GM21423 (cell line): ENCODE results near the gene MNX1.

Experiments used
- ATAC-seq: cut with Tn5 transposase; IDR thresholded peaks from one replicate; pipeline ENCODE4 v1.9.1; 2021; ENCODE audit warnings: mild to moderate bottlenecking, moderate library complexity; ENCODE audit not compliant: unreplicated experiment

The MNX1 gene

DNA sequence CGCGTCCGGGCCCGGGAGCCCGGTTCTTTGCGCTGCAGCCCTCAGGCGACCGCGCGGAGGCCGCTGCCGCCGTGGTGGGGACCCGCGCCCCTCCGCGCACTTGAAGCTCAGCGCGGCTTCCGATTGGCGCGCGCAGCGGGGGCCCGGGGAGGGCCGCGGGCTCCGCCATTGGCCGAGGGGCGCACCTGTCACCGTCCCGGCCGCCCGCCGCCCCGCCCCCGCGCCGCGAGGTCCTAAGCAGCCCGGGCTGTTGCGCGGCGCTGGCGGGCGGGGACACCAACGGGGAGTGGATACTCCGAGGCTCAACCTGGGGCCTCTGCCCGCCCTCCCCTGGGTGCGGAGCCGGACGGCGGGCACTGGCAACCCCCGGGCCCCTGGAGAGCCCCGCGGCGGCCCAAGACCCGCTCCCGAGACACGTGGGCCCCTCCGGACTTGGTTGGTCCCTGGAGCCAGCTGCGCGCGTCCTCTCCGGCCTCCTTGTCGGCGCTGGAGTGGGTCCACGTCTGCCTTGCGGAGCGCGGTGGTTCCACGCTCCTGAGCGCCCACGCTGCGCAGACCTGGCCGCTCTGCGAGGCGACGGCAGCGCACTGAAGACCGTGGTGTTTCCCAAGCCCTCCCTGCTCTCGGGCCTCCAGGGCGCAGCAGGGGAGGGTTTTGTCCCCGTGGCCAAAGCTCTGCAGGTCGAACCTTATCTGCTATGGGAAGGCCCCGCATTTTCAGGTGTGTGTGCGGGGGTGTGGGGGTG, at the start of gene MNX1:
Gene MNX1 (minus strand): TSS at position 76 of the 745 bp plus-strand sequence. CDS start 313 bp downstream, outside the sequence.
- peak; percentile 62 for ATAC-seq

GRCh38 chr7:157059534-157059933, 49.1 kb upstream of the MNX1 start:
- ATAC-seq, result no peak

GRCh38 chr7:157058701-157059100, 48.2 kb upstream of the MNX1 start:
- no peak for ATAC-seq

DNA sequence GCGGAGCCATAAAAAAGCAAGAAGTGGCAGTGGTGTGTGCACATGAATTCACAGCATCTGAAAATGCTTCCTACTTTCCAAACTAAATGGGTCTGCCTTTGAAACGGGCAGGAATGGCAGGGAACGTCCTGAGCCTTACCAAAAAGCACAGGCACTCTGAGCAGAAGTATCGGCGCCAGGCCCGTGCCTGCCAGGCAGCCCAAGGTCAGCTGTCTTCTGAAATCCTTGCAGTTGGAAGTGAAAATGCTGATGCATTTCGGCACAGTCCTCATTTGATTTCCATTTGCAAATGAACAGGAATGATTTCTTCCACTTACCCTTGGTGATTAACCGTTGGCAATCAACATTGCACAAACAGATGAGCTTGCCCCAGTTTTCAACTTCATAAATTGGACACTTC, 47.6 kb upstream of the MNX1 start:
- ATAC-seq, result no peak

DNA sequence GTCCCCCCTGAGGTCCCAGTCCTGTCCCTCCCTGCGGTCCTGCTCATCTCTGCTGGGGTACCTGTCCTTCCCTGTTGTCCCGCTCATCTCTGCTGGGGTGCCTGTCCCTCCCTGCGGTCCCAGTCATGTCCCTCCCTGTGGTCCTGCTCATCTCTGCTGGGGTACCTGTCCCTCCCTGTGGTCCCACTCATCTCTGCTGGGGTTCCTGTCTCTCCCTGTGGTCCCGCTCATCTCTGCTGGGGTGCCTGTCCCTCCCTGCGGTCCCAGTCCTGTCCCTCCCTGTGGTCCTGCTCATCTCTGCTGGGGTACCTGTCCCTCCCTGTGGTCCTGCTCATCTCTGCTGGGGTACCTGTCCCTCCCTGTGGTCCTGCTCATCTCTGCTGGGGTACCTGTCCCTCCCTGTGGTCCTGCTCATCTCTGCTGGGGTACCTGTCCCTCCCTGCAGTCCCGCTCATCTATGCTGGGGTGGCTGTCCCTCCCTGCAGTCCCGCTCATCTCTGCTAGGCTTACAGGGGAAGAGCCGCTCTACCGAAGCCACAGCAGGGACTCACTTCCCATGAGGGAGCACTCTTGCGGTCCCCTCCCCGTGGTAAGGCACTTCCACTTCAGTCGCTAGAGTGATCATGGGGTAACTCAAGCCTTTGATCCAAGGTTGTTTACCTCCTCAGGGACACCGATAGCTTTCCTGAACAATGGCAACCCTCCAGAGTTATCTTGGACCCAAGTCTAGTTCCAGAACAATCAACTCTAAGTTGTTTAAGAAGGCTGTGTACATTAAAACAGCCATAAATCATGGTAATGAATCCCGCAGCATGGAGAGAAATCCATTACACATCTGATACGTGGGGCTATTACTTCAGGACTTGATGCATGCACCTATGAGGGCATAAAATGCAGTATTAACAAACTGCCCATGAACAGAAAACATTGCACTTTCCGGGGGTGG, 46.8 kb upstream of the MNX1 start:
- ATAC-seq, result no peak

- no peak for ATAC-seq
Measured at GRCh38 chr7:157056246-157056645, 45.8 kb upstream of the MNX1 start.

DNA sequence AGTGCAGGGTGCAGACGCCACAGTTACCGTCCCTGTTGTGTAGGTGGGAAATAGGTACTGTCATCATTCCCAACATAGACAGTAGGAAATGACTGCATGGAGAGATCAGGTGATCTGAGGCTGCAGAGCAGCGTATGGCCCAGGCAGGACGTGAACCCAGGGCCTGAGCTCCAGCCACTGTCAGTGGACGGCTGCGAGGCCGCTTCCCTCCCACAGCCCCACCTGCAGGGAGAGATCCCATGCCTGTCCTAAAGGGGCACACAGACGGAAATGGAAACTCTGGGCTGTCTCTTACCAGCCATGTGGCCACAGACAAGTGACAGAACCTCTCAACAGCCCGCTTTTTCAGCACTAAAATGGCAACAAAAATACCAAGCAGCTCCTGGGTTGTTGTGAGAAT, 44.5 kb upstream of the MNX1 start:
- ATAC-seq, result no peak

GRCh38 chr7:157053118-157053517, 42.7 kb upstream of the MNX1 start:
- ATAC-seq, result no peak

- no peak for ATAC-seq
Measured at GRCh38 chr7:157047148-157047547, 36.7 kb upstream of the MNX1 start.

DNA sequence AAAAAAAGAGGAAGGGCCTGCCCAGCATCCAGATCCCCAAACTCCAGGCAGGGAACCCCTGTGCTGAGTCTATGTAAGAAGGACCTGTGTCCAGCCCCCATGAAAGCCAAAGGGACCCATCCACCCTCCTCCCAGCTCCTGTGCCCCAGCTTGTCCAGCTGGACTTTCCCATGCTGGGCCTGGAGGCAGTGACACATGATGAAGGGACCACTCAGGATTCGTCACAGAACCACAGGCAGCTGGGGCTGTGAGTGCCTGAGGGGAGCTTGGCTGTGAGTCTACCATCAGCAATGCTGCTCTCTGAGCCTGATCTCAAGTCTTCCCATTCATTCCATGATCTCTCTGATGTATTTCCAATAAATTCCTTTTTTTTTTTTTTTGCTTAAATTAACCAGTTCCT, 36.2 kb upstream of the MNX1 start:
- ATAC-seq, result no peak

GRCh38 chr7:157044943-157045660, 34.6 kb upstream of the MNX1 start:
- no peak for ATAC-seq

DNA sequence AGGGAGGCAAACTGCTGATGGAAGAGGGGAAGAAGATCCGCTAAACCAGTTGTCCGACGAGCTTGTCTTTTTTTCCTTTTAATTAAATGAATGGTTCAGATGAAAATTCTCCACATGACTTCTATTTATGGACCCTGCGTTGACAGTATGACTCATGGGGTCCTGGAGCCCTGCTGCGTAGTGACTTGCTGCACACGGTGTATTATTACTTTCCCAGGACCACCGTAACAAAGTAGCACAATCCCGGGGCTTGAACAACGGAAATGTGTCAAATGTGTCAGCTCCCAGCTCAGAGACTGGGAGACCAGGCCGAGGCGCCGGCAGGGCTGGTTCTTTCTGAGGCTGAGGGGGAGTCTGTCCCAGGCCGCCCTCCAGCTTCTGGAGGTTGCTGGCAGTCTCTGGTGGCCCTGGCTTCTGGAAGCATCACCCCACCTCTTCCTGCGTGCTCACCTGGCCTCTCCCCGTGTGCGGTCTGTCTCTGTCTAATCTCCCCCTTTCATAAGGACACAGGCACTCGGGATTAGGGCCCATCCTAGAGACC, 33.8 kb upstream of the MNX1 start:
- no peak for ATAC-seq

DNA sequence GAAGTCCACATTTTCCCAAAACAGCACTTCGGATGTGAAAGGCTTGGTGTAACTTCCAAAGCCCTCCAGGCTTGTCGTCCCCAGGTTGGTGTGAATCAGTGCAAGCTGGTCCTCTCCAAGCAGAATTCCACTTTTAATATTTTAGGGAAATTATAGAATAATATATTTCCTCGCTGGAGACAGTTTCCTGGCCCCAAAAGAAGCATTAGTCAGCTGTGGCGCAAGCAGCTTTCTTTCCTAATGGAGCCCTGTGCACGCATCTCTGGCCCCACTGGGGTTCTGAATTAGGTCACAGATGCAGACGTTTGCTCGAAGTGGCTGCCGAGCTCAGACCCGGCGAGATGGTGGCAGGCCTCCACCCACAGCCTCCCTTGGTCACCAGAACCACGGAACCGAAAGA, 33.3 kb upstream of the MNX1 start:
- ATAC-seq, result no peak

GRCh38 chr7:157041514-157042277, 31.2 kb upstream of the MNX1 start:
- no peak for ATAC-seq

- no peak for ATAC-seq
Measured at GRCh38 chr7:157041004-157041403, 30.5 kb upstream of the MNX1 start.

GRCh38 chr7:157037635-157038034, 27.2 kb upstream of the MNX1 start:
- no peak for ATAC-seq

DNA sequence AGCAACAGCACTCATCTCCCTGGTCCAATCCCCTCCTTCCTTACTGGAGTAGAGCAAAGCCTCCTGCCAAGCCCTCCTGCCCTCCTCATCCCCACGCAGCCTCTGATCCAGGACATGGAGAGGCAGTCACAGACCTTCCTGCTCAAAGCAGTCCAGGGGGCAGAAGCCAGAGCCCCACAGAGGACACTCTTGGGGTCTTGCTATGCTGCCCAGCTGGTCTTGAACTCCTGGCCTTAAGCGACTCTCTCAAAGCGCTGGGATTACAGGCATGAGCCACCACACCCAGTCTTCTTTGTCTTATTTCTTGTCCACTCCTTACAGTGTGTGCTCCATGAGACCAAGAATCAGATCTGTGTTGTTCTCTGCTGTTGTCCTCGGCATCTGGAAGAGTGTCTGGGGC, 26.6 kb upstream of the MNX1 start:
- ATAC-seq, result no peak

- no peak for ATAC-seq
Measured at GRCh38 chr7:157035979-157036378, 25.5 kb upstream of the MNX1 start.

DNA sequence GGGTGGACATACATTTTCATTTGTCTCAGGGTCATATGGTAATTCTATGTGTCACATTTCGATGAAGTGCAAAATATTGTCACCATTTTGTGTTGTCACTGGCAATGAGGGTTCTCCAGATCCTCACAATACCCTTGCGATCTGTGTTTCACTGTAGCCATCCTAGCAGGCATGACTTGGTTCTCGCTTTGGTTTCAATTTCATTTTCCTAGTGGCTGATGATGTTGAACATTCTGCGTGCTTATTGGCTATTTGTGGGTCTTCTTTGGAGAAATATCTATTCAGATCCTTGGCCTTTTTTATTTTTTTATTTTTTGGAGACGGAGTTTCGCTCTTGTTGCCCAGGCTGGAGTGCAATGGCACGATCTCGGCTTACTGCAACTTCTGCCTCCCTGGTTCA, 24.8 kb upstream of the MNX1 start:
- no peak for ATAC-seq
